IPS-11a (cell line): ENCODE measurements around the gene VSIG10L.
A peak's percentile ranks its signal among the peaks of the same experiment; 100 is the strongest.

Source experiments
- H3K4me3 ChIP-seq: one replicate; pipeline ENCODE4 v1.5.1; 2013; ENCODE audit warnings: low read depth, low read length, control low read depth

VSIG10L gene

DNA sequence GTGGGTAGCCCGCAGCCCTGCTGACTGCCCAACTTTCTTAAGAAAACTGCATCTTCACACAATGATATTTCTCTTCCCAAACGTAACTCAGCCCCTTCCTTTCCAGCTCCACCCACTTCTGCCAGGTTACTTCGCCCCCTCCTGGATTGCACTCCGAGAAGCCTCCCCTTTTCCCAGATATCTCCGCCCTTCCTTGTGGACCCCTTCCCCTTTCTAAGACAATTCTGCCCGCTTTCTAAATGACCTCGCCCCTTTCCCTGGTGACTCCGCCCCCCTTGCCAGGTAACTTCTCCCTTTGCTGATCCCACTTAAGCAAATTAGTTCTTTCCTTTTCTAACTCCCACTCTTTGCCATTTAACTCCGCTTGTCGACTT lies 2.6 kb downstream of the VSIG10L start:
- peak overlapping the region; percentile 81 for H3K4me3 ChIP-seq

DNA sequence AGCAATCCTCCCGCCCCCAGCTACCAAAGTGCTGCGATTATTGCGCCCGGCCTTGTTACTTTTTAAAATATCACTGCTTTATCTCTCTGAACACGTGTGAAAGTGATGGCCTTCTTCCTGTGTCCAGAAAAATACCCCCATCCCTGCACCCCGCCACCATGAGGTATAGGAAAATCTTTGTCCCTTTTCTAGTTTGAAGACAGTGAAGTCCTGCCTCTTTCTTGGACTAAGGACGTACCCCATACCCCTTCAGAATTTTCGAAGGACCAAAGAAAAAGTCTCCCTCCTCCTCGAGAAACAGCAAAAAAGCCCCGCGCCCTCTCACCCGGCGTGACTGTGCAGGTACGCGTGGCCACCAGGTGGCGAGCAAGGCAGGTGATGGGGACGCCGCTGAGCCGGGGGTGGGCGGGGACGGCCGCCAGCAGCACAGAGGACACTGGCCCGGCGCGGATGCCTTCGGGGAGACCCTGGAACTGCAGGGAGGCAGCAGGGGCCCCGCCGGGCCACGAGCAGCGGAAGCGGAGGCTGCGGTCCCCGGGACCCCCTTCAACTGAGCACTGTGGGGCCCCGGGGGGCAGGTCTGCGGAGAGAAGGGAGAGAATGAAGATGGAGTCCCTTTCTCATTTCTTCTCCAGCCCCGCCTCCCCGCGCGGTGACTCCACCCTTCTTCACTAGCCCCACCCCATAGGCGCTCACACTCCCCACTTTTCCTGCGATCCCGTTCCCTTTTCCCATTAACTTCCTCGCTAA lies 3.2 kb downstream of the VSIG10L start:
- peak overlapping the region; percentile 81 for H3K4me3 ChIP-seq

GRCh38 chr19:51337861-51338562 lies 3.9 kb downstream of the VSIG10L start:
- no peak overlapping the region for H3K4me3 ChIP-seq

DNA sequence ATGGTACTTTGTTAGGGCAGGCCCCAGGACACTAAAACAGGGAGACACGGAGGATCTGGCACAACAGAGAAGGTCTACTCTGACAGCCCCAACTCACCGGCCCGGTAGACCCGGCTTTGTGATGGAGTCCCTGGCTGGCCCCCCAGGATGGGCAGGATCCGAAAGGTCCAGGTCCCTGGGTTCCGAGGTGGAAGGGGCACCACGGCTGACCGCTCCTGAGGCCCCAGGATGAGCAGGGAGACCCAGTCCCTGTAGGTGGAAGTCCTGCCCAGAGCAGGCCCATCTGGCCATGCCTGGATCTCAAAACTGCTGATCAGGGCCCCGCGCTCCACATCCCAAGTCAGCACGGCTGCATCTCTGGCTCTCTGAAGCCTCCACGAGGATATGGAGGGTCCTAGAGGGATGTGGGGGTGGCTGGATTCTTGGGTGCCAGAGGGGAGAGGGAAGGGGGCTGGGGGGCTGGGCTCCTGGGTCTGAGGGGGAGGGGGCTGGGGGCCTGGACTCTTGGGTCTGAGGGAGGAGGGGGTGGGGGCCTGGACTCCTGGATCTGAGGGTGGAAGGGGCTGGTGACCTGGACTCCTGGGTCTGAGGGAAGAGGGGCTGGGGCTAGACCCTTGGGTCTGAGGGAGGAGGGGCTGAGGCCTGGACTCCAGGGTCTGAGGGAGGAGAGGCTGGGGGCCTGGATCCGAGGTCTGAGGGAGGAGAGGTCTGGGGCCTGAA lies 4.6 kb downstream of the VSIG10L start:
- H3K4me3 ChIP-seq, result no peak overlapping the region

DNA sequence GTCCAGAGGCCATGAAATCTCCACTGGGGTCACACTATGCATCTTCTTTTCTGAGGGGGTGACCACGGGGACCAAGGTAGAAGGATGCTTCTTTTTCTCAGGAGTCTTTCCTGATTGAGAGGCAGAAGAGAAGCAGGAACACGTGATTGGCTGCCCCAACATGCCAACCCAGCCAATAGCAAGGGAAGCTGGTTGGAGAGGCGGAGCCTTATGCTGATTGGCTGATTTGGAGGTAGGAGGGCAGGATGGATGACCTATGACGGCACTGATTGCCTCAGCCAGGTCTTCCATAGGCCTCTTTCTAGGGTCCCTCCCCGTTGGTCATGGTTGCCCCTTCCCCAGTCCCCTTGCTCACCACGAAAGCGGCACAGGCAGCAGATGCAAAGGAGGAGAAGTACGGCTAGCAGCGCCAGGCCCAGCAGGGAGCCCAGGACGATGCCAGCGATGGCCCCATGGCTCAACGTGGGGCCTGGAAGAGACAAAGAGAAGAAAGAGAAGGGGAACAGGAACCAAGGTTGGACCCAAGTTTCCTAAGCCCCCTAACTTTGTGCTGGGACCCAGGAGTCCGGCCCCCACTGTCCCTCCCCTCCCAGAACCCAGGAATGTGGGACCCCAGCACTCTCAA lies 8.0 kb downstream of the VSIG10L start:
- H3K4me3 ChIP-seq, result no peak overlapping the region

- H3K4me3 ChIP-seq, result no peak overlapping the region
Observed at GRCh38 chr19:51331716-51332115, 10.2 kb downstream of the VSIG10L start.

- no peak overlapping the region for H3K4me3 ChIP-seq
Observed at GRCh38 chr19:51331193-51331592, 10.7 kb downstream of the VSIG10L start.

GRCh38 chr19:51330366-51330765 lies 11.6 kb downstream of the VSIG10L start:
- H3K4me3 ChIP-seq, result no peak overlapping the region

DNA sequence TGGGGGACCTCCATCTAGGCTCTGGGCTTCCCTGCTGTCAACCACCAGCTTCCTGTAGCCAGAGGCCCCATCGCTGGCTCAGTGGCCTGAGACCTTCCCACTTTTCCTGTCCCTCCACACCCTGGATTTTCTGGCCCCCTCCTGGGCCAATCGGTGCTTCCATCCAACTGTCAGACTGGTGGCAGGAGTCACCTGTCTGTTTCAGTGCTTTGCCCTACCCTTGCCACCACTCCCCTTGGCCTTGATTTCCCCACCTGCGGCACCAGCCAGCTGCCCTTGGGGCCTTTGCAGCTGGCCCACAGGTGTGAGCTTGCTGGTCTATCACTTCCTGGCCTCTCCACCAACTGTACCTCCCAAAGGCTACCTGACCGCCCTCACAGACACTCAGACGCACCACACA lies 12.5 kb downstream of the VSIG10L start:
- H3K4me3 ChIP-seq, result no peak overlapping the region

- H3K4me3 ChIP-seq, result peak overlapping the region; percentile 39
Observed at GRCh38 chr19:51327066-51328001, 14.6 kb downstream of the VSIG10L start.

- no peak overlapping the region for H3K4me3 ChIP-seq
Observed at GRCh38 chr19:51326216-51327065, 15.5 kb downstream of the VSIG10L start.

DNA sequence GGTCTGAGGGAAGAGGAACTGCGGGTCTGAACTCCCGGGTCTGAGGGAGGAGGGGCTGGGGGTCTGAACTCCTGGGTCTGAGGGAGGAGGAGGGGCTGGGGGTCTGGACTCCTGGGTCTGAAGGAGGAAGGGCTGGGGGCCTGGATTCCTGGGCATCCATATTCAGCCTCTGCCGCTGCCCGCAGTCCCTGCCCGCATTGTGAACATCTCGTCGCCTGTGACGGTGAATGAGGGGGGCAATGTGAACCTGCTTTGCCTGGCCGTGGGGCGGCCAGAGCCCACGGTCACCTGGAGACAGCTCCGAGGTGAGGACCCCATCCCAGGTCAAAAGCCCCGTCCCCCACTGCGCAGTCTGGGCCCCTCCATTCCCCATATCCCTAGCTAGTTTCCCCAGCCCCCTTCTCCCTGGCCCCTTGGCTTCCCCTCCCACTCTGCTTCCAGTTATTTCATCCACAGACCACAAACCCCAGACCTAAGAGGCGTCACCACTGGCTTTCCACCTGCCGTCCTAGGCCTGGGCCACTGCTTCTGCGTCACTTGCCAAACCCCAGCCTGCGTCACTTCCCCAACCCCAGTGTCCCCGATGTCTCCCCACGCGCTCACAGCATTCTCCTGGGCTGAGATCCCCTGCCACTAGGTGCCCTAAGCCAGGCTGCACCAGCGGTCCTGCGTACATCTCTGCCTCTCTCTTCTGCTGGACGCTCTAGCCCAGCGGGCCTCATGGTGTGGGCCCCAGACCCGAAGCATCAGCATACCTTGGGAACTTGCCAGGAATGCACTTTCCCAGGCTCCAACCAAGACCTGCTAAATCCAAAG lies 16.6 kb downstream of the VSIG10L start:
- H3K4me3 ChIP-seq, result no peak overlapping the region

DNA sequence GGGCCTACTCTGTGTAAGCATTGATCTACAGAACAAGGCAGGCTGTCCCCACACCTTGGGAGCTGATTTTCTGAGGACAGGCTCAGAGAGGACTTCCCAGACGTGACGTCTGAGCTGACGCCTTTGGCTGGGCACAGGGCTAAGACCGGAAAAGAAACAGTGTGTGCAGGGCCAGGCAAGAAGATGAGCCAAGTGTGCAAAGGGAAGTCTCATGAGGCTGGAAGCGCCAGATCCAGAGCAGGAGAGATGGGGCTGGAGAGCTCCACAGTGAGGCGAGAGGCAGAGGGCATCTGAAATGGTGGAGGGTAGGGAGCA lies 17.8 kb downstream of the VSIG10L start:
- H3K4me3 ChIP-seq, result no peak overlapping the region

- H3K4me3 ChIP-seq, result no peak overlapping the region
Observed at GRCh38 chr19:51323481-51324166, 18.3 kb downstream of the VSIG10L start.

DNA sequence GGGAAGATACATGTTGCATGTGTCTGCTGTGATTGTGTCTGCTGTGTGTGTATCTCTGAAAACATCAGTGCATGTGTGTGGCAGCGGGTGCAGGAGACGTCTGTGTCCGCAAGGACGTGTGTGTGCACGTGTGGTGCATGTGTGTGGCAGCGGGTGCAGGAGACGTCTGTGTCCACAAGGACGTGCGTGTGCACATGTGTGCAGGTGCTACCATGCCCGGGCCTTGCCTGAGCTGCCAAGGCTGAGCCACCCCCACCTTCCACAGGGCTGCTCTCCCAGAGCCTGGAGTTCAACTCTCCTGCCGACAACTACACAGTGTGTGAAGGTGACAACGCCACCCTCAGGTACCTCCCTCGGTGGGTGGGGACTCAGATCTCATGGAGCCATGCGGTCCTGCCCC lies 20.1 kb downstream of the VSIG10L start:
- H3K4me3 ChIP-seq, result no peak overlapping the region

DNA sequence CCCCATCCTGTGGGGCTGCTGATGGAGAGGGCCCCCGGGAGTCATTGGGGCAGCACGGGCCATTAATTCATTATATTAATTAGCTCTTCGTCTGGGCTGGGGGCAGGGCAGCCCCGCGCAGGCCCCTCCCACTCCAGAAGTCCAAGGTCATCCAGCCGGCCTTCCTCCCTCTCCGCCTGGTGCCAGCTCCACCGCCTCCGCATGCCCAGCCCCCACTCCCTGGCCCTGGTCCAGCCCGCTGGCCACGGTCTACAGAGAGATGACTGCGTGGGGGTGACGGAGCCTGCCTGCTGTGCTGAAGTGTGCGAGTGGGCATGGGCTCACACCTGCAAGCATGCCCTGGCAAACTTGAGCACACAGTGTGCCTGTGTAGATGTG lies 21.7 kb downstream of the VSIG10L start:
- no peak overlapping the region for H3K4me3 ChIP-seq

DNA sequence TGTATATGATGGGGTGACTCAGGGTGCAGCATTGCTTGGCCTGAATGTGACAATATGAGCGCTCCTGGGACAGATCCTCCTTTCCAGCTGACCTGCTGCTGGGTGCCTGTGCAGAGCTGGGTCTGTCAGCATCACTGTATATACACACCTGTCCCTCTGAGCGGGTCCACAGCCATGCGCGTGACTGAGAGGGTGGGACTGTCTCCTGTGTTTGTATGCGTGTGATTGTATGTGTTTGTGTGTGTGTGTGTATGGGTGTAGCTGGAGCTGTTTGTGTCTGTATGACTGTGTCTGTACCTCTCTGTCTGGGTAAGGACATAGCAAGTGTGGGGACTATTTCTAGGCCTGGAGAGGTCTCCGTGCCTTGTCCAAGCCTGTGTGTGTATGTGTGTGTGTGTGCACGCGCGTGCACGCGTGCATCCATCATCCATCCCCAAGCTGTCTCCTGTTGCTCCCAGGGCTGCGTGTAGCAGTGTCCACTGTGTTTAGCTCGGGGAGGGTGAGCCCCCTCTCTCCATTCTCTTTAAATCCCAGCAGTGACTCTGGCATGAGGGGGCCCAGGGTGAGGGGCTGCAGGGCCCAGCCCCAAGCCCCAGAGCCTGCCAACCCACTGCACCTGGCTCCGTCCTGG lies 22.2 kb downstream of the VSIG10L start:
- H3K4me3 ChIP-seq, result no peak overlapping the region
